HepG2 (cell line): ENCODE results near the gene TRIM72. TPM values are rescaled to one million over a fixed set of nuclear protein-coding genes. Genes with fewer than 3 reads are reported as not detected.

Experiments
- ATAC-seq: fragments of 200-7000 bp; cut with Tn5 transposase; 3 replicates; pipeline ENCODE4 v1.9.1; 2020; ENCODE audit warnings: mild to moderate bottlenecking, moderate library complexity
- BruUV-seq: library from RNA; stranded (reverse); fragments of 400-500 nt; replicated peaks from 2 replicates; lab custom pipeline; 2021; lab: Mats Ljungman, UMichigan
- CTCF ChIA-PET: fragments of 300-600 bp; formaldehyde crosslinking; extraction: SDS; loops from one replicate; lab custom pipeline; 2021; ENCODE audit warnings: low total read pairs, inconsistent platforms, low intra/inter-chr PET ratio; lab: Yijun Ruan, JAX
- POLR2A ChIA-PET: fragments of 350-600 bp; sonication (Branson Sonifier 250); formaldehyde crosslinking; loops from one replicate; lab custom pipeline; 2020; ENCODE audit warnings: antibody characterized with exemption, inconsistent platforms; lab: Yijun Ruan, JAX
- DNase-seq: peaks from one replicate; pipeline ENCODE4 v3.0.0-alpha.2; 2015; ENCODE audit warnings: low spot score
- FAIRE-seq: peaks from 3 replicates; lab custom pipeline; 2011; peaks lifted over from hg19 to GRCh38; lab: Jason Lieb, UNC
- H2AFZ ChIP-seq: one replicate; pipeline ENCODE4 v1.6.1; 2011; ENCODE audit warnings: low read length, inconsistent platforms
- H3K27ac ChIP-seq: fragments of 300-600 bp; 3 replicates; pipeline ENCODE4 v1.8.0; 2011; ENCODE audit warnings: mixed run types, mild to moderate bottlenecking, mixed read lengths, low read length, inconsistent platforms; ENCODE audit not compliant: insufficient read depth; ENCODE audit errors: extremely low read length
- H3K27me3 ChIP-seq, 2 experiments: fragments of 200-600 bp in 1 of 2; 2 replicates in 1 of 2; 3 replicates in 1 of 2; pipeline versions ENCODE4 v1.6.0 to v1.8.0; 2011; ENCODE audit warnings: low read length in 2 of 2, mild to moderate bottlenecking in 2 of 2, moderate library complexity in 2 of 2, inconsistent platforms in 1 of 2; ENCODE audit not compliant: insufficient read depth in 2 of 2, control insufficient read depth in 1 of 2
- H3K36me3 ChIP-seq, 2 experiments: fragments of 200-600 bp in 1 of 2; replicated peaks in 1 of 2; 2 replicates in 1 of 2; 3 replicates in 1 of 2; pipeline versions ENCODE4 v1.5.1 to v1.8.0; 2011; ENCODE audit warnings: low read length in 2 of 2, inconsistent platforms in 1 of 2; ENCODE audit not compliant: insufficient read depth in 2 of 2, control insufficient read depth in 1 of 2
- H3K4me1 ChIP-seq: 2 replicates; pipeline ENCODE4 v1.5.1; 2012; ENCODE audit warnings: low read length, inconsistent platforms; ENCODE audit not compliant: insufficient read depth
- H3K4me2 ChIP-seq: 2 replicates; pipeline ENCODE4 v1.6.0; 2011; ENCODE audit warnings: low read depth, low read length, inconsistent platforms
- H3K4me3 ChIP-seq, 3 experiments: fragments of 200-600 bp in 1 of 3; sonication (generic), shearing (Covaris generic) in 1 of 3; replicated peaks in 1 of 3; 2 replicates each; pipeline ENCODE4 v1.5.1; 2011 to 2016; ENCODE audit warnings: low read length in 3 of 3, inconsistent platforms in 2 of 3, low read depth in 2 of 3, mild to moderate bottlenecking in 2 of 3, control low read depth in 1 of 3, mixed read lengths in 1 of 3; ENCODE audit not compliant: insufficient read depth in 1 of 3
- H3K79me2 ChIP-seq: one replicate; pipeline ENCODE4 v1.6.1; 2011; ENCODE audit warnings: low read length, inconsistent platforms; ENCODE audit not compliant: insufficient read depth
- H3K9ac ChIP-seq: 2 replicates; pipeline ENCODE4 v1.6.0; 2011; ENCODE audit warnings: mild to moderate bottlenecking, low read depth, low read length, inconsistent platforms; ENCODE audit not compliant: insufficient read depth
- H3K9me3 ChIP-seq: 2 replicates; pipeline ENCODE4 v1.5.1; 2012; ENCODE audit warnings: mild to moderate bottlenecking, low read length
- H4K20me1 ChIP-seq: 2 replicates; pipeline ENCODE4 v1.6.0; 2011; ENCODE audit warnings: inconsistent platforms, mild to moderate bottlenecking, low read length, moderate library complexity; ENCODE audit not compliant: insufficient read depth
- DDIT3 ChIP-seq: sonication (generic); formaldehyde crosslinking; IDR thresholded peaks from 2 replicates; pipeline ENCODE4 v1.4.0; 2020; ENCODE audit warnings: mild to moderate bottlenecking, missing genetic modification reagents
- HDAC2 ChIP-seq: sonication (generic); formaldehyde crosslinking; IDR thresholded peaks from 2 replicates; pipeline ENCODE4 v1.4.0; 2020; ENCODE audit warnings: missing genetic modification reagents
- THAP7 ChIP-seq: sonication (generic); formaldehyde crosslinking; IDR thresholded peaks from 2 replicates; pipeline ENCODE4 v1.8.1; 2023; ENCODE audit warnings: mild to moderate bottlenecking, missing genetic modification reagents
- ZNF3 ChIP-seq: IDR thresholded peaks from 2 replicates; pipeline ENCODE4 v1.7.0; 2017; ENCODE audit warnings: inconsistent platforms
- ZNF337 ChIP-seq: sonication (generic); formaldehyde crosslinking; IDR thresholded peaks from 2 replicates; pipeline ENCODE4 v1.5.1; 2020; ENCODE audit warnings: missing genetic modification reagents, low read depth, mild to moderate bottlenecking, borderline replicate concordance
- ZNF547 ChIP-seq: sonication (generic); formaldehyde crosslinking; IDR thresholded peaks from 2 replicates; pipeline ENCODE4 v1.5.1; 2020; ENCODE audit warnings: mild to moderate bottlenecking, missing genetic modification reagents
- ZNF558 ChIP-seq: sonication (generic); formaldehyde crosslinking; IDR thresholded peaks from 2 replicates; pipeline ENCODE4 v1.9.0; 2022; ENCODE audit warnings: mild to moderate bottlenecking, missing genetic modification reagents, borderline replicate concordance
- ZNF768 ChIP-seq: sonication (generic); formaldehyde crosslinking; IDR thresholded peaks from 2 replicates; pipeline ENCODE4 v1.4.0; 2020; ENCODE audit warnings: missing genetic modification reagents
- ZNF777 ChIP-seq: sonication (generic); formaldehyde crosslinking; IDR thresholded peaks from 2 replicates; pipeline ENCODE4 v1.4.0; 2020; ENCODE audit warnings: missing genetic modification reagents
- WGBS: methylation state at CpG from one replicate; pipeline ENCODE4 v1.1.6; 2017; ENCODE audit warnings: low lambda C conversion rate; 5-methylcytosine and 5-hydroxymethylcytosine counted together
- in situ Hi-C: cut with HindIII; loops from 2 replicates; pipeline ENCODE4 v1.10.0; 2017; ENCODE audit warnings: low pct_unique_long_range_greater_than_20kb; ENCODE audit not compliant: extremely low pct_ligation_motif_present
- intact Hi-C: fragments of 100-400 bp; cut with micrococcal nuclease; formaldehyde crosslinking; loops from one replicate; pipeline ENCODE4 v1.10.0; 2022; ENCODE audit not compliant: unreplicated experiment
- polyA plus RNA-seq, 8 experiments: library from polyadenylated mRNA; depleted of rRNA in 3 of 8; stranded (reverse) in 7 of 8; unstranded in 1 of 8; fragments of >200 nt; fragmentation: Illumina TruSeq in 4 of 8; extraction: Trizol in 4 of 8; gene quantifications; 2 replicates each; pipeline versions ENCODE4 v1.2.1 to v1.2.3, GENCODE V29; 2011 to 2016; ENCODE audit warnings: low read depth in 4 of 8, missing spikeins in 1 of 8, mixed read lengths in 1 of 8; ENCODE audit not compliant: insufficient read depth in 1 of 8
- total RNA-seq, 5 experiments: library from RNA; depleted of rRNA; stranded (reverse); fragments of >200 nt; fragmentation: Illumina TruSeq; extraction: Trizol; gene quantifications; 2 replicates each; pipeline ENCODE4 v1.2.3, GENCODE V29; 2016; ENCODE audit warnings: low read depth in 1 of 5

TRIM72 gene
- total and polyA plus RNA-seq, 2 of the 13 experiments (the other 11 are each of a cell fraction or from before 2014, with no cell fraction given) = not detected

DNA sequence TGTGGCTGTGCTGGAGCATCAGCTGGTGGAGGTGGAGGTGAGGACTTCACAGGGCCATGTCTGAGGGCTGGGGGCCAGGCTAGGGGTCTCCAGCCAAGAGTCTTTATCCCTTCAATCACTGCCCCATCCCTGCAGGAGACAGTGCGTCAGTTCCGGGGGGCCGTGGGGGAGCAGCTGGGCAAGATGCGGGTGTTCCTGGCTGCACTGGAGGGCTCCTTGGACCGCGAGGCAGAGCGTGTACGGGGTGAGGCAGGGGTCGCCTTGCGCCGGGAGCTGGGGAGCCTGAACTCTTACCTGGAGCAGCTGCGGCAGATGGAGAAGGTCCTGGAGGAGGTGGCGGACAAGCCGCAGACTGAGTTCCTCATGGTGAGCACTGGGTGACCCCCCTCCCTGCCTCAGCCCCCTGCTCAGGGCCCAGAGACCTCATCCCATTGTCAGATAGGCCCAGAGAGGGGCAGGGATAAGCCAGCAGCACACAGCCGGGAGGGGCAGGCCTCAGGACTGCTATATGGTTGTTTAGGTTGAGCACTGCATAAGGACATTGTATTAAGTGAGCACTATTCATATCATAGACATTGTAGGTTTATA is 5.3 kb downstream of the TRIM72 start:
- no peak for TF ChIP-seq HDAC2
- TF ChIP-seq ZNF768 (CRISPR knock-in tag) = peak; percentile 68
- no peak for TF ChIP-seq ZNF337 (CRISPR knock-in tag)
- no peak for TF ChIP-seq DDIT3 (CRISPR knock-in tag)
- ATAC-seq = no peak
- Histone ChIP-seq H3K27ac (no peak overlapping the region), H3K4me3 (no peak overlapping the region), H3K36me3 (no peaks in the 10 kb centered on the region), H2AFZ (no peak overlapping the region), H3K4me1 (peaks cover 12% of the 10 kb centered on the region), H3K27me3 (peaks cover 22 to 67% of the 10 kb centered on the region in 2 experiments), H3K9ac (no peak overlapping the region), H3K79me2 (no peaks in the 10 kb centered on the region), H3K4me2 (no peak overlapping the region), H3K9me3 (no peaks in the 10 kb centered on the region), H4K20me1 (no peaks in the 10 kb centered on the region)
- CTCF ChIA-PET = no interaction called here
- whole genome bisulfite sequencing = 37% methylated on average over 15 of the region's 15 CpGs
- POLR2A ChIA-PET = no interaction called here
- BruUV-seq = no TSS peak
- no peak for DNase-seq
- no peak for FAIRE-seq
- in situ Hi-C loops = loop anchor here (25.0 kb wide), 2 partner anchors 218 to 643 kb away; partner anchors contain the start of genes COX6A2, ZNF267 and ZNF843
- intact Hi-C loops = no loop called here

DNA sequence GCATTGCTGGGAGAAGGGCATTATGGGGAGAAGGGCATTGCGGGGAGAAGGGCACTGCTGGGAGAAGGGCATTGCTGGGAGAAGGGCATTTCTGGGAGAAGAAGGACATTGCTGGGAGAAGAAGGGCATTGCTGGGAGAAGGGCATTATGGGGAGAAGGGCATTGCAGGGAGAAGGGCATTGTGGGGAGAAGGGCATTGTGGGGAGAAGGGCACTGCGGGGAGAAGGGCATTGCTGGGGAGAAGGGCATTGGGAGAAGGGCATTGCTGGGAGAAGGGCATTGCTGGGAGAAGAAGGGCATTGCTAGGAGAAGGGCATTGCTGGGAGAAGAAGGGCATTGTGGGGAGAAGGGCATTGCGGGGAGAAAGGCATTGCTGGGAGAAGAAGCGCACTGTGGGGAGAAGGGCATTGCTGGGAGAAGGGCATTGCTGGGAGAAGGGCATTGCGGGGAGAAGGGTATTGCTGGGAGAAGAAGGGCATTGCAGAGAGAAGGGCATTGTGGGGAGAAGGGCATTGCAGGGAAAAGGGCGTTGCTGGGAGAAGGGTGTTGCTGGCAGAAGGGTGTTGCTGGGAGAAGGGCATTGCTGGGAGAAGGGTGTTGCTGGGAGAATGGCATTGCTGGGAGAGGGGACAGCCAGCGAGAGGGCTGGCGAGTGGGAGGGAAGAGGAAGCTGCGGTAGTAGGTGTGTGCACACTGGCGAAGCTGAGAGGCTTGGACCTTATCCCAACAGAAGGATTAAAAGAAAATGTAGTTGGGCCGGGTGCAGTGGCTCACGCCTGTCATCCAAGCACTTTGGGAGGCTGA is 7.6 kb downstream of the TRIM72 start:
- in situ Hi-C loops (loop anchor here (25.0 kb wide), 2 partner anchors 216 to 641 kb away; partner anchors contain the start of genes COX6A2, ZNF267 and ZNF843), intact Hi-C loops (no loop called here)
- Histone ChIP-seq H3K79me2 (no peaks in the 10 kb centered on the region), H3K27ac (no peak overlapping the region), H3K4me1 (no peaks in the 10 kb centered on the region), H3K4me2 (no peak overlapping the region), H3K4me3 (no peak overlapping the region), H3K9me3 (no peaks in the 10 kb centered on the region), H3K36me3 (no peaks in the 10 kb centered on the region), H3K27me3 (peaks cover 13 to 46% of the 10 kb centered on the region in 2 experiments; a peak in 4 of 5 replicates), H2AFZ (no peak overlapping the region), H3K9ac (no peak overlapping the region), H4K20me1 (no peaks in the 10 kb centered on the region)
- CTCF ChIA-PET = no interaction called here
- BruUV-seq = no TSS peak
- WGBS = 24% methylated on average over 12 of the region's 12 CpGs
- POLR2A ChIA-PET = interaction anchor here (0.6 to 0.7 kb wide), 2 partner anchors 38 to 286 kb away, joined by 3 to 4 read pairs; no protein-coding TSS in a partner anchor
- TF ChIP-seq THAP7 (CRISPR knock-in tag) (peak; percentile 98), ZNF777 (CRISPR knock-in tag) (no peak), ZNF3 (CRISPR knock-in tag) (no peak), ZNF558 (no peak), ZNF547 (CRISPR knock-in tag) (no peak)
- ATAC-seq (no peak), FAIRE-seq (no peak), DNase-seq (no peak)
